GM21717 (cell line): ENCODE results near the gene CIZ1.
"Not testable (repeated sequence)": the region's sequence is repeated elsewhere in the genome, so short reads cannot be mapped to it uniquely, and the experiment has no call there.

Experiments
- ATAC-seq: cut with Tn5 transposase; IDR thresholded peaks from one replicate; pipeline ENCODE4 v1.9.1; 2021; ENCODE audit warnings: mild to moderate bottlenecking, moderate library complexity; ENCODE audit not compliant: unreplicated experiment

Gene CIZ1

DNA sequence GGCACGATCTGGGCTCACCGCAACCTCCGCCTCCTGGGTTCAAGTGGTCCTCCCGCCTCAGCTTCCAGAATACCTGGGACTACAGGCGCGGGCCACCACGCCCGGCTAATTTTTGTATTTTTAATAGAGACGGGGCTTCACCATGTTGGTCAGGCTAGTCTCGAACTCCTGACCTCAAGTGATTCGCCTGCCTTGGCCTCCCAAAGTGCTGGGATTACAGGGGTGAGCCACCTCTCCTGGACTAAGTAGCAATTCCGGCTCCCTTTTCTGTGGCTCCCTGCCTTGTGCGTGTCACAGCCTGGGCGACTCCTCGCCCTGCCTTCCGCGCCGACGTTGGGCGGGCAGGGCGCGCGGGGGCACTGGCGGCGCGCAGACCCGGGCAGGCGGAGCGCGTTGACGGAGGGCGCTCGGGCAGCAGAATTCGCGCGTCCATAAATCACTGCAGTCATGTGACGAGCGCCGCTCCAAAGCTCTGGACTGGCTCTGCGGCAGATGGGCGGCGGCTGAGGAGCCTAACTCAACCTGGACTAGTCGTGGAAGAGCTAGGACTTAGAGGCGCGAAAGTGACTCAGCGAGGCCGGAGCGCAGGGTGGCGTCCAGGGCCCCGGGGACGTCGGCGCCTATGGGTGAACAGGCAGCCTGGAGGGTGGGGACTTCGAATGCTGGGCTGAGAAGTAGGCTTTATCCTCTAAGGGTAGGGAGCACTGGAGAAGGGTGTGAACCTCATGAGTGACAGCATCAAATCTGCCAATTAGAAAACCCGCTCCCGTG is 1.4 kb upstream of the CIZ1 start:
- no peak for ATAC-seq

DNA sequence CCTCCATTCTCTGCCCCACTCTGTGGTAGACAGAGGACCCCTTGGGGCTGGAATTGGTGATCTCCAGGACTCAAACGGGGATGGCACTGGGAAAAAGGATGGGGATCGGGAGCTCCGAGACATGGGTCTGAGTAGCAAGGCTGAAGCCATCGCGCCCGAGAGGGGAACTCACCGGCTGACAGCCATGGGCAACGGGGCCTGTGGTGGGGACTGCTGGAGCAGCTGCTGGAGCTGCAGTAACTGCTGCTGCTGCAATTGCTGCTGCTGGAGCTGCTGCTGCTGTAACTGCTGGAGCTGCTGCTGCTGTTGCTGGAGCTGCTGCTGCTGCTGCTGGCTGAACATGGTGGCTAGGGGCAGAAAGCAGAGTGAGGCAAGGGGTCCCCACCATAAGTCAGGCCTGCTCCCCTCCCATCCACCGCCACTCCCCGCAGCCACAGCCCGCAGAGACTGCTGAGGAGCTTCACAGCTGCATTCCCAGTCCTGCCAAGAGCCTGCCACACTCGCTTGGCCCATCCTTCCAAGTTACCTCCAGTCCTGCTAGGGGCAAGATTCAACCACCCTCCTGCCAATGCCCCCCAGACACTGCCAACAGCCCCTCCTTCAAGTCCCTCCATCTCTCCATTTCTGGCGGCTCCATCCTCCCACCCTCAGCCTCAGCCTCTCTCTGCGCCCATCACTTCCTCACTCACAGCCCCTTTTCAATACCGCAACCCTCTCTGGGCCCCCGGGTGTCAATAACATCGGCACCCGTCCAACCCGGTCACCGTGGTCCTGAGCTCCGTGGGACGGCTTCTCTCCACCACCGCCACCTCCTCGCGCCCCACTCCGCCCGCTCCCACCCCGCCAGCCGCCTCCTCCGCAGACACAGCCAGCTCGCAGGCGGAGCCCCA is 611 bp downstream of the CIZ1 start:
- peak; percentile 16 for ATAC-seq

DNA sequence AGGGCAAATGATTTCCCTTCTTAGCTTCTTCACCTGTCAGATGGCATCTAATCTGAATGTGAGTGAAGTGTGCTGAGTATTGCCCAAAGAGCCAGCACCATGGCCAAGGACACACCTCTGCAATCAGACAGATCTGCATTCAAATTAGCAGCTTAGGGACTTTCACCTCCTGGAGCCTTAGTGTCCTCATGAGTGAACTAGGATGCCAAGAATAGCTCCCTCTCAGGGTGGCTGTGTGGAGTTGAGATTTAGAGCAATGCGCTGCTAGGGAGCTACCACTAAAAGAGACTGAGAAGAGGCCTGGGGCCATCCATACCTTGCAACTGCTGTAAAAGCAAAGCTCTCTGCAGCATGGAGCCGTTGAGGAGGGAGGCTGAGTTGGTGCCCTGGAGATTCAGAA is 1.4 kb downstream of the CIZ1 start:
- no peak for ATAC-seq

DNA sequence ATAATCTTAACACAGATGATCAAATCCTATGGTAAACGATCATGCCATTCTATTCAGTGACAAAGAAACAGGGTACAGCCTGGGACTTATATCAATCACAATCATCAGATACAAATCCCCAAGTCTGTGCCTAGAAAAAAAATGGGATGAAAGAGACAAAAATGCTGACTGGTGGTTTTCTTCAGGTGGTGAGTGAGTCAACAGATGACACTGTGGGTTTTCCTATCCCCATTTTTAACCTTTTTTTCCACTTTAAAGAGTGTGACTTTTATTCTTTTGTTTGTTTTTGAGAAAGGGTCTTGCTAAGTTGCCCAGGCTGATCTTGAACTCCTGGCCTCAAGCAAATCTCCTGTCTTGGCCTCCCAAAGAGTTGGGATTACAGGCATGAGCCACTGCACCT is 3.2 kb downstream of the CIZ1 start:
- no peak for ATAC-seq

DNA sequence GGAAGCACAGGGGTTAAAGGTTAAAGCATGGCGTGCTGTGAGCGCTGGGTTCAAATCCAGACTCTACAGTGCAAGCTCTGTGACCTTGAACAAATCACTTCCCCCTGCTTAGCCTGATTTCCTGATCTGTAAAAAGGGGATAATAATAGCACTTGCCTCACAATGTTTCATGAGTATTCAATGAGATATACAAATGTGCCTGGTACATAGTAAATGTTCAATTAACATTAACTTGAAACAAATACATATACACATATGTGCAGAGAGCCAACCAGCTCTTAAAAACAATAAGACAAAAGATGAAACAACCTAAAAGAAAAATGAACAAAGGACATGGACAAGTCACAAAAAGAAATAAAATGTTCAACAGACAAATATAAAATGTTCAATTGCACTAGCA is 4.0 kb downstream of the CIZ1 start:
- ATAC-seq, result no peak

DNA sequence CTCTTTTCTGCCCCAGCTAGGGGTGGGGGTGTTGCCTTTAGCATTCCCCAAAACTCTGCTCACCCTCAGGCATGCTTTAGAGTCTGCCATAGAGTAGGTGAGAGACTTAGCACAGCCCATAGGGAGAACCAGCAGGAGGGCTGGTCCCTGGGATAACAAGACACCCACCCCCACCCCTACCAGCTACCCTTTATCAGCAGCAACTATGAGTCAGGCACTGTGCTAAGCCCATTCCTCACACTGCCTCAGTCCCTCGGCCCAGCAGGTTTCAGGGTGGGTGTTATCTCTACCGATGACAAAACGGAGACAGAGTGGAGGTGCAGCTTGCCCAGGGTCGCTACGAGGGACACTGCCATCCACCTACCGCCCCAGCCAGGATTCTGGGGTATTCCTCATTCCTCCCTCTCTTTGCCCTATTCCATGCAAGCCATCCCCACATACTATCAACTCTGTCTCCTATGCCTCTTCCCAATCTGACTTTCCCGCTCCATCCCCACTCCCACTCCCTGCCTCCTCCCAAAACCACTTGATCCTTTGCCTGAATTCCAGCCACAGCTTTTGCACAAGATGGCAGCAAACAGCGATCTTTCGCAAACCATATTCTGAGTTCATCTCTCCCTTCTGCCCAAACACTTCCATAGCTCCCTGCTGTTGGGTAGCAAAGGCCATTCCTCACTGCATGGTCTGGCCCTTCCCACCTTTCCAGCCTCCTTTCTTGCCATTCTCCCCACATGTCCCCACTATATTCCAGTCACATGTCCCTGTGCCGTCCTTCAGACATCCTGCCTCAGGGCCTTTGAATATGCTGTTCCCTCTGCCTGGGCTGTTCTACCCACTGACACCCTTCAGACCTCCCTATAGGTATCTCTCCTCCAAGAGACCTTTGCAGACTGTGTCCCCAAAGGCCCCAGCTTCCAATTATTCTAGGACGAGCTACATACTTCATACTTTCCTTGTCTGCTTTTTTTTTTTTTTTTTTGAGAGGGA is 5.1 kb downstream of the CIZ1 start:
- no peak for ATAC-seq

DNA sequence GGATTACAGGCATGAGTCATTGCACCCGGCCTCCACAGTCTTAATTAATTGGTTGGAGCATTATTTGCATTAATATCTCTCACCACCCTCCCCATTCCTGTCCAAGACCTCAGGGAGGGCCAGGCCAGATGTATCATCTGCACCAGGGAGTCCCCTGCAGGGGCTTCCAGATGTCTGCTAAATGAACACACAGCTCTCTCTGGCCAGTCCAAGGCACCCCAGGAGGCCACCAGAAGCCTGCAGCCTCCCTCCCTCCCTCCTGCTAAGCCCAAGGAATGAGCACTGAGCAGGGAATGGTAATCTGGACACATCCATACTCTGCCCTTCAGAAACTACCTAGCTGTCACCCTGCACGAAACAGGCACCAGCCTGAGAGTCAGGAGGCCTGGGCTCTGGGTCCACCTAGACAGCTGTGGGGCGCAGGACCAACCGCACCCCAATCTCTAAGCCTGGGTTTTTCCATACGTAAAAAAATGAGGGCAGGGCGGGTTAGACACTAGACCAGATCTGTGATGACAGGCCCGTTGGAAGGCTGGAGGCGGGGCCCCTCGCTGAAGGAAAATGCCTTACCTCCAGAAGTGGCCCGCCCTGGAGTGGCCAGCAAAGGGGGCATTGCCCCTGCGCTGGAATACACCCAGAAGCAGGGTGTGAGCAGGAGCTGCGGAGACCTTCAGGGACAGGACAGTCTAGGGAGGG is 8.3 kb downstream of the CIZ1 start:
- no peak for ATAC-seq

DNA sequence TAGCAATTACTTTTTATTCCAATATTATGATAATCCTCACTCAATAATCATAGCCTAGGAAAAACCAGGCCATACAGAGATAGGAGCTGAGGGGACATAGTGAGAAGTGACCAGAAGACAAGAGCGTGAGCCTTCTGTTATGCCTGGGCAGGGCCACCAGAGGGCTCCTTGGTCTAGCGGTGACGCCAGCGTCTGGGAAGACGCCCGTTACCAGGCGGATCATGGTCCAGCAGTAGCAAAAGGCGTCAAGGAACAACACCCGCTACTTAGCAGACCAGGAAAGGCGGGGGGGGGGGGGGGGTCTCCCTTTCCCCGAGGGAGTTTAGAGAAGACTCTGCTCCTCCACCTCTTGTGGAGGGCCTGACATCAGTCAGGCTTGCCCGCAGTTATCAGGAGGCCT is 9.9 kb downstream of the CIZ1 start:
- ATAC-seq, result not testable (repeated sequence)

DNA sequence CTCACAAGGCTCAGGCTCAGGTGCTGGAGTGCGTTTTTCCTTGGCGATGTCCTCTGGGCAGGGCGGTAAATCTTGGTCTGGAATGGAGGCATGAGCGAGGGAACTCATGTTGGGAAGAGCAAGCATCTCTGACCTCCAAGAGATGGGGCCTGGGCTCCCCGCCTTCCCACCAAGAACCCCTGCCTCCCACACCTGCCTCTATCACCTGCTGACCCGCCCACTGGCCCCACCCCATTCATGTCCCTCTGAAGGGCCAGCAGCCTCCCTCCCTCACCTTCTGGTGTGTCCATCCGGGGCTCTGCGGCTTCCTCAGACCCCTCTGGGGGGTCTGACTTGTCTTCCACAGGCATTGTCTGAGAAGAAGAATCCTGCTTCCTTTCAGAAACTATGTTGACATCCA is 10.9 kb downstream of the CIZ1 start:
- ATAC-seq, result no peak

DNA sequence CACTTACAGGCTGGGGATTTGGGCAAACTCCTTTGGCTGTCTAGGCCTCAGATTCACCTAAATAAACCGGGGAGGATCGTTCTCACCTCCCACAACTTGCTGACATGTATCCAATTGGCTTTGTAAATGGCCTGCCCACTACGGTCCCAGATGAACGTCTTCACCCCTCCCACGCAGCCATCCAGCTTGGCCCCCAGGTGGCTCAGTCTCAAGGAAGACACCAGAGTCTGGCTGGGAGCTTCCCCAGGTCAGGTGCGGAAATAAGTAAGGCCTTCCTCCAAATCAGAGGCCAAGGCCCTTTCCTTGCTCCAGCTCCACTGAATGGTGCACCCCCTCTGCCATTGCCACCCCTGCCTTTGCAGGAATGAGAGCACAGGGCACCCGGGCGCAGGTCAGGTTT is 11.4 kb downstream of the CIZ1 start:
- no peak for ATAC-seq

DNA sequence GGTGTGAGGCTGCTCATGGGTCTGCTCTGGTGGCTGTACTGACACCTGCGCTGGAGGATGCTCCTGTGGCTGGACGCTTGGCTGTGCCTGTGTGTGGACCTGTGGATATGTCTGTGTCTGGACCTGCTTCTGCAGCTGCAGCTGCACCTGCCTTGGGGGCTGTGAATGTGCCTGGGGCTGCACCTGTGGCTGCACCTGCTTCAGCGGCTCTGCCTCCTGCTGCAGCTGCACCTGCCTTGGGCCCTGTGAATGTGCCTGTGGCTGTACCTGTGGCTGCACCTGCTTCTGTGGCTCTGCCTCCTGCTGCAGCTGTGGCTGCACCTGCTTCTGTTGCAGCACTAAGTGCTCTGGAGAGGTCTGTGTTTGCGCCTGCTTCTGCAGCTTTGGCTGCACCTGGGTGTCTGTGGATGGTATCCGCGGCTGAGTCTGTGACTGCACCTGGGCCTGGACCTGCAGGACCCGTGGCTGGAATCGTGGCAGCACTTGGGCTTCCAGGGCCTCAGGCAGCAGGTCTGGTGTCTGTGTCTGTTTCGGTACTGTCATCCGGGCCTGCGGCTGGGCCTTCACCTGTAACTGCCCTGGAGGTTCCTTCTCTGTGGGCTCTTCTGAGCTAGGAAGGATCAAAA is 12.5 kb downstream of the CIZ1 start:
- no peak for ATAC-seq

DNA sequence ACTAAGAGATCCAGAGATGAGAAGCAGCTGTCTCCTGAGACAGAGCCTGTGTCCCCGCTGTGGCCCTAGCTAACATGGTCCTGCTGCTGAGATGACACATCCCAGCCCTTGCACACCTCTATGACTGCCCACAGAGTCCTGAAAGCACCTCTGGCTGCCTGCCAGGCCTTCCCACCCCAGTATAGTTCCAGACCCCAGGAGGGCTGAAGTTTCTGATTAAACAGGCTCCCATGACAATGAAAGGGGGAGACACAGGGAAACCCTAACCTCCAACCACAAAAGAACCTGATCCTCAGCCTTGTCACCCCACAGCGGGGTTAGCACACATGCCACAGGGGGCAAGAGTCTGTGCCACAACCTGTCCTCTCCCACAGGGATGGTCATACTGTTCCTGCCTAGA is 15.6 kb downstream of the CIZ1 start:
- no peak for ATAC-seq

DNA sequence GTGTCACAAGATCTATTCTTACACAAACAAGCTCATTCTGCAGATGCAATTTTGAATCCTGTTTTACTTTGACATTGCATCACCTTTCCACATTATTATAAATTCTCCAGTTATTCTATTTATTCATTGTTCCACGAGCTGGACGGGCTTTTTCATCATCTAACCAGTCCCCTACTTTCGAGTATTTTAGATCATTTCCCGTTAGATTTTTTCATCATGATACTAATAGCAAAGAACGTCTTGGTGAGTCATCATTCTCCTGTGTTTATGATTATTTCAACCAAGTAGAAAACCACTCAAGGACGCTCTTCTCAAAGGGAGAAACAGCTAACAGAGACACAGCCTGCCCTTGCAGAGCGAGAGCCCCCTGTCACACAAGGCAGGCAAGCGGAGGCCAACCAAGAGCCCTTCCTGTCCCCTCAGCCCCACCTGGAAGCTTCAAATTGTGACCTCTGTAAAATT is 16.2 kb downstream of the CIZ1 start:
- ATAC-seq, result no peak

DNA sequence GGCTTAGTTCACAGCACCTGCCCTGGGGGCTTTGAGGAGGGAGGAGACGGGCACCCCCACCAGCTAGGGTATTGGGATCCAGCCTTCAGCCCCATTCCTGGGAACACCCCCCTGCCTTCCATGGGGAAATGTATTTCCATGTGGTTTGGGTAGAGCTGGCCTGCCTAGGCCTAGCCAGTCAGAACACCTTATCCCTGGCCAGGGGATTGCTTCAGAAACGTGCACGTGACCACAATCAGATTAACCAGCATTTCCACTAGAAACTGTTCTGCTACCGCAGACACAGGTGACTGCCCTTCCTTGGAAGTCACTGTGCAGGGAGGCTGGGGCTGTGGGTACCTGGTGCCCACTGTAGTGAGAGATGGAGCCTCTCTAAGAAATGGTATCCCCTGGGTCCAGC is 17.3 kb downstream of the CIZ1 start:
- ATAC-seq, result no peak

DNA sequence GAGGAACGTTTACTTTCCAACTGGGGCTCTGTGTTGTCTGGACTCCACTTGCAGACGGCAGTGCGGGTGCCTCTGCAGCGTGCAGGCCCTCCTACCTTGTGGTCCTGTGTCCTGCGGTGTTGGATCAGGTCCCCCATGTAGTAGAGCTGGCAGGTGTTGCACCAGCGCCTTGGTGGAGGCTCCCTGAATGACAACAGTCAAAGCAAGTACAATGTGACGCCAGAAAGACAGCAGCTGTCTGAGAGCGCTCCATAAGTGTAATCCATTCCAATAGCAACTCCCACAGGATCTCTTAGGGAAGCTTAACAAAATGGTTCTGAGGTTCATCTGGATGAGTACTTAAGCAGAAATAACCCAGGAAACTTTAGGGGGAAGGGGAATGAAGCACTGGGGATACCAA is 21.4 kb downstream of the CIZ1 start:
- no peak for ATAC-seq

DNA sequence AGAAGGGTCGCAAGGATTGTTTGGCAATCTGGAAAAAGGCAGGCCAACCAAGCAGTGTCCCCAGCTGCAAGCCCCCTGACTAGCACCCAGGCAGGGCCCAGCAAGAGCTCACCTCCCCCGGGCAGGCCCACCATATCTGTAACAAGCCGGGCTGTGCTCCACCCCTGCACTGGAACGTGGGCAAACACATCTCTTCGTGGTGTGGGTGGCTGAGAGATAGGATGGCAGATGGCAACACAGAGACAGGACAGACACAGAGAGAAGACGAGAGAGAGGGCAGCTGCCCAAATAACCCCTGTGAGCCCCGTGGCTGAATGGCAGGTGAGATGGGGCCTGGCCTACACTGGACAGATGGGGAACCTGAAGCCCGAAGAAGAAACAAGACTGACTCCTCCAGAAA is 21.9 kb downstream of the CIZ1 start:
- no peak for ATAC-seq

DNA sequence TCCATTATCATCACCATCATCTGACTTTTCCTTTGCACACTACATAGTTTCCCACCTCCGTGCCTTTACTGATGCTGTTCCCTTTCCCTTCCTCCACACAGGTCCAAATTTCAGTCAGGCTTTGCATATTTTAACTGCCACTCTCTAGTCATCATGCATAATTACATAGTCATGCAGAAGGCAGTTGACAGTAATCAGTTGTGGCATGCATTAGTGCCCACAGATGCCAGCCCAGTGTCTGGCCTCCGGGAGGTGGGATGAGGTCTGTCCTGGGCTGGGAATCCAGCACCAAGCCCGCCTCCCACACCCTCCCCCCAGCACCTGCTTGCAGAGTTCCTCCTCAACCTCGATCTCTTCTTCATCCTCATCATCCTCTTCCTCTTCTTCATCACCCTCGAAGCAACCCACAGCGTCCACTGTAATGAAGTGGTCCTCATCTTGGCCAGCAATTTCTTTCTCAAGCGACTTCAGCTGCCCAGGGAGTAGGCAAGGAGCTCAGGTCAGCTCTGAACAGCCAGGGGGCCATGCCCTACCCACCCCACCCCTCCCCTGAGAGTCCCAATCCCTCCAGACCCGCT is 22.6 kb downstream of the CIZ1 start:
- ATAC-seq, result no peak

DNA sequence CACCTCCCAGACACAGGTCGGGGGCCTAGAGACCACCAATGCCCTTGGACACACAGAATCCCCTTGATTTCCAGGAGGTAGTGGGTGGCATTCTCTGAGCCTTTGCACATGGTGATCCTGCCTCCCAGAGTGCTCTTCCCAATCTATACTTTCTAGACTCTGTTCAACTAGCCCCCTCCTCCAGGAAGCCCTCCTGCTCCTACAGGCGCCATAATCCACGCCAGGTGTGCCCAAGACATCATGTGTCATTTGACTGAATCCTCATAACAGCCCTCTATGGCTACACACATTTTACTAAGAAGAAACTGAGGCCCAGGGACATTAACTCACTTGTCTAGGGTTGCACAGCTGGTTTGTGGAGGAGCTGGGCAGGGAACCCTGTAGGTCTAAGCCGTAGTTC is 24.2 kb downstream of the CIZ1 start:
- no peak for ATAC-seq

DNA sequence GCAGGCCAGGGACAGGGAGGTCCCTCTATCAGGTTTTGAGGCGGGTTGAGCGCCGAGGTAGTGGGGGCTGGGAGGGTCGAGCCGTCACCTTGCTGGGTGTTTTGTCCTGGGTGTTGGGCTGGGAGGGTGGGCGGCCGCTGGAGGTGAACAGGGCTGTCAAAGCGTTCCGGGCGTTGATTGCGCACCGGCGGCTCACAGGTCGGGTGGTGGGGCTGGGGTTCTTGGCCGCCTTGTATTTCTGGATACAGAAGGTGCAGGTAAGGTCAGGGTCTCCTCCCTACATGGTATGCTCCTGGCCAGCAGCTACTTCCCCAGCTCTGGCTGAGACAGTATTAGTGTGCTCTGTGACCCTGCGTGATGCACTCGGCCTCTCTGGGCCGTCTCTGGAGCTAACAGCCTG is 25.2 kb downstream of the CIZ1 start:
- ATAC-seq, result no peak
